Right atrium auricular region (tissue), 2 donors: Measurements from ENCODE around the gene DYSF. TPM values are rescaled to one million over a fixed set of nuclear protein-coding genes. Genes with fewer than 3 reads are reported as not detected.

ENCODE experiments used
- DNase-seq: peaks from one replicate; pipeline ENCODE4 v3.0.0-alpha.2; 2019; ENCODE audit warnings: low spot score
- H3K27ac ChIP-seq, 2 donors: fragments of 200-600 bp; sonication (generic); 1 replicate in 1 of 2; 2 replicates in 1 of 2; pipeline ENCODE4 v1.5.1; 2016 to 2019
- H3K27me3 ChIP-seq, 2 donors: fragments of 200-600 bp; sonication (generic); one replicate each; pipeline versions ENCODE4 v1.5.1 to v1.6.0; 2017 to 2019
- H3K36me3 ChIP-seq: fragments of 200-600 bp; sonication (generic); one replicate; pipeline ENCODE4 v1.5.1; 2016
- H3K4me1 ChIP-seq, 2 donors: fragments of 200-600 bp; sonication (generic); one replicate each; pipeline versions ENCODE4 v1.5.1 to v1.6.0; 2017 to 2019
- H3K4me3 ChIP-seq, 2 donors: fragments of 200-600 bp; sonication (generic); 1 replicate in 1 of 2; 2 replicates in 1 of 2; pipeline ENCODE4 v1.5.1; 2017 to 2019; ENCODE audit warnings: mild to moderate bottlenecking in 1 of 2, moderate library complexity in 1 of 2
- H3K9me3 ChIP-seq, 2 donors: fragments of 200-600 bp; sonication (generic); one replicate each; pipeline ENCODE4 v1.5.1; 2019
- total RNA-seq, 2 donors: library from RNA; depleted of rRNA; stranded (reverse); fragments of >200 nt; gene quantifications; one replicate each; pipeline ENCODE4 v1.1.0, GENCODE V29; 2016
- TF ChIP-seq, protein P1 (sequence below), 2 donors: fragments of 200-600 bp; sonication (generic); IDR thresholded peaks; one replicate each; pipeline ENCODE4 v1.5.1; 2019; ENCODE audit warnings: antibody characterized with exemption in 2 of 2

The DYSF gene
- total RNA-seq, 2 donors from 2014 or later: 31.3 to 52.1 TPM

DNA sequence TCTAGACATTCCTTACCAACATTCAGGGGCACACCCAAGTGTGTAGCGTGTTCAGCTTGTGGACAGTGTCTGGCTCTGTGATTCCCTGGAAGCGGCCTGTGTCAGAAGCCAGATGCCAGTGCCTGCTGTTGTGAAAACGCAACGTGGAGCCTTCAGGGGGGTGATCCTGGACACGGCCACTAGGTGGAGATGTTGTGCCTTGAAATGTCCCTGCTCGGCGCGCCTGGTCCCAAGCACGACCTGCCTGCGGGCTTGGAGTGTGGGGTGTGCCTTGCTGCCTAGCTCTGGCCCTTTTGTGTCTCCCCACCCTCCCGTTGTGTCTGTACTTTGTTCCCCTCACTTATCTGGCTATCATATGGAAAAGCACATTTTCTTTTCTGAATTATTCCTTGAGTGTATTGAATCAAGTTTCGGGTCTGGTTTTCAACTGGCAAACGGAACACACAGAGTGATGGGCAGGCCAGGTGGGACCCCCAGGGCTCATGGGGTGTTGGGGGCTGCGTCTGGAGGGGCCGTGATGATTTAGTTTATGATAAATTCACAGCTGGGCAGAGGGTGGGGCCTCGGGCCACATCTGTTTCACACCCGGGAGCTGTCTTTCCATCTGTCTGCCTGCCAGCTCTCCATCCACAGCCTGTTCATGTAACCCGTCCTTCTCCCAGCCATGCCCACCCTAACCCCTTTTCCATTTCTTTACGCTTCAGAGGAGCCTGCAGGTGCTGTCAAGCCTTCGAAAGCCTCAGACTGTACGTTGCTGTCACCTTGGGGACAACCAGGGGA is 95.5 kb downstream of the DYSF start:
- Histone ChIP-seq H3K27me3 (no peaks in the 10 kb centered on the region), H3K36me3 (peaks cover 12% of the 10 kb centered on the region), H3K27ac (no peak overlapping the region), H3K9me3 (no peaks in the 10 kb centered on the region), H3K4me3 (no peak overlapping the region), H3K4me1 (peaks cover 0 to 13% of the 10 kb centered on the region in 2 donors)
- TF ChIP-seq, protein P1, sequence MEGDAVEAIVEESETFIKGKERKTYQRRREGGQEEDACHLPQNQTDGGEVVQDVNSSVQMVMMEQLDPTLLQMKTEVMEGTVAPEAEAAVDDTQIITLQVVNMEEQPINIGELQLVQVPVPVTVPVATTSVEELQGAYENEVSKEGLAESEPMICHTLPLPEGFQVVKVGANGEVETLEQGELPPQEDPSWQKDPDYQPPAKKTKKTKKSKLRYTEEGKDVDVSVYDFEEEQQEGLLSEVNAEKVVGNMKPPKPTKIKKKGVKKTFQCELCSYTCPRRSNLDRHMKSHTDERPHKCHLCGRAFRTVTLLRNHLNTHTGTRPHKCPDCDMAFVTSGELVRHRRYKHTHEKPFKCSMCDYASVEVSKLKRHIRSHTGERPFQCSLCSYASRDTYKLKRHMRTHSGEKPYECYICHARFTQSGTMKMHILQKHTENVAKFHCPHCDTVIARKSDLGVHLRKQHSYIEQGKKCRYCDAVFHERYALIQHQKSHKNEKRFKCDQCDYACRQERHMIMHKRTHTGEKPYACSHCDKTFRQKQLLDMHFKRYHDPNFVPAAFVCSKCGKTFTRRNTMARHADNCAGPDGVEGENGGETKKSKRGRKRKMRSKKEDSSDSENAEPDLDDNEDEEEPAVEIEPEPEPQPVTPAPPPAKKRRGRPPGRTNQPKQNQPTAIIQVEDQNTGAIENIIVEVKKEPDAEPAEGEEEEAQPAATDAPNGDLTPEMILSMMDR (IDR thresholded peaks at IDR 0.05): peak; percentile 72 to 91
- DNase-seq: peak; percentile 84

DNA sequence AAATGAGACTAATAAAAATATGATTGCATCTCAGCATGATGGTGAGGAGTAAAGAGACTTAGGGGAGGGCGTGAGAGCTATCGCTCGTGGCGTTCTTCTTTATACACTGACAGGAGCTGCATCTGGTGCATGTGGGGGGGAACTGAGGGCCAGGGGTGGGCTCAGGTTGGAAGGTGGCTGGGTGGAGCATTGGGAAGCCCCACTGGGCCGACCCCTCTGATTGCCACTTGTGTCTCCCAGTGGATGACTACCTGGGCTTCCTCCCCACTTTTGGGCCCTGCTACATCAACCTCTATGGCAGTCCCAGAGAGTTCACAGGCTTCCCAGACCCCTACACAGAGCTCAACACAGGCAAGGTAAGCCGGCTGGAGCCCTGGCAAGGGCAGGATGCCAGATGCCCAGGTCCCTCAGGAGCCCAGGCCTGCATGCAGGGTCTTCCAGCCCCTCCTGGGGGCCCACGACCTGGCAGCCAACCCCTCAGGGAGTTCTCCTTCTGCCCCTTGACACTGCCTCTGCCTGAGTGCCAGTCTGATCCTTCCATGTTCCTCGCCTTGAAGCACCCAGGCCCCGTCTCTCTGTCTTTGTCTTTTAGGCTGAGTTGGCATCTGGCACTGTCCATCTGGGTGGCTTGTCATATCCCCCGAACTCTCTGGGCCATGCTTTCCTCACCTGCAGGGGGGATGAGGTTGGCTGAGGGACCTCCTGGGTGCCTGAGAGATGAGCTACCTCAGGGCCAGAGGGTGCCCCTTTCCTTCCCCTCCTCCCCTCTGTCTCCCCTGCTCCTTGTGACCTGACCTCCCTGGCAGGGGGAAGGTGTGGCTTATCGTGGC is 97.7 kb downstream of the DYSF start:
- no peaks in the 10 kb centered on the region for H3K4me1 ChIP-seq
- H3K27me3 ChIP-seq: no peaks in the 10 kb centered on the region
- TF ChIP-seq, protein P1 (IDR thresholded peaks at IDR 0.05): no peak
- H3K4me3 ChIP-seq: no peak overlapping the region
- H3K27ac ChIP-seq: no peak overlapping the region
- H3K9me3 ChIP-seq: no peaks in the 10 kb centered on the region
- peaks cover 22% of the 10 kb centered on the region for H3K36me3 ChIP-seq
- no peak for DNase-seq

DNA sequence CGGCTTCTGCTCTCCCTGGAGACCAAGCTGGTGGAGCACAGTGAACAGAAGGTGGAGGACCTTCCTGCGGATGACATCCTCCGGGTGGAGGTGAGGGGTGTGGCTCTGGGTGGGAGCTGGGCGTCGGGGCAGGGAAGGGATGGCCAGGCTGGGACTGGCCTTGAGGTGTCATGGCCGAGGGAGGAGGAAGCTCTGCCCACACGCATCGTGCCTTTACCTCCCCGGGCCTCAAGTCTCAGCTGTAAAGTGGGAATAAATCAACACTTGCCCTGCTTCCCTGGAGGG is 98.2 kb downstream of the DYSF start:
- H3K4me3 ChIP-seq: no peak overlapping the region
- H3K27ac ChIP-seq: no peak overlapping the region
- H3K9me3 ChIP-seq: no peaks in the 10 kb centered on the region
- TF ChIP-seq, protein P1 (IDR thresholded peaks at IDR 0.05): no peak
- no peaks in the 10 kb centered on the region for H3K4me1 ChIP-seq
- peaks cover 23% of the 10 kb centered on the region for H3K36me3 ChIP-seq
- no peak for DNase-seq
- no peaks in the 10 kb centered on the region for H3K27me3 ChIP-seq

DNA sequence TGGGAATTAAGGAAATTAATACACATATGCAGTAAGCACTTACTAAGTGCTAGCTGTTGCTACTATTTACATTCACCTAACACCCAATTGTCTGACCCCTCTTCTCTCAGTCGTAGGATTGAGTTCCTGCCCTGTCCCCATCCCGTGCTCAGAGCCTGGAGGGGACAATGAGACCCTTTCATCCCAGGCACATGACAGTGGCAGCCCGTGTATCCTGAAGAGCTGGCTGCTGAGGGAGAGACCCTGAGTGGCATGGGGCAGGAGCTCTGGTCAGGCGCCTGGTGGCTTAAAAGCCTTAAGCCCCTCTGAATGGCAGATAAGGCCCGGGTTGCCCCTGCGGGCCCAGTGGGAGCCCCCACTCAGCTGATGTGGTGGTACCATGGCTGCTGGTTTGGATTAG is 99.0 kb downstream of the DYSF start:
- no peaks in the 10 kb centered on the region for H3K27me3 ChIP-seq
- H3K9me3 ChIP-seq: no peaks in the 10 kb centered on the region
- H3K36me3 ChIP-seq: peaks cover 23% of the 10 kb centered on the region
- no peak overlapping the region for H3K27ac ChIP-seq
- H3K4me3 ChIP-seq: no peak overlapping the region
- DNase-seq: no peak
- H3K4me1 ChIP-seq: no peaks in the 10 kb centered on the region
- TF ChIP-seq, protein P1 (IDR thresholded peaks at IDR 0.05): no peak

DNA sequence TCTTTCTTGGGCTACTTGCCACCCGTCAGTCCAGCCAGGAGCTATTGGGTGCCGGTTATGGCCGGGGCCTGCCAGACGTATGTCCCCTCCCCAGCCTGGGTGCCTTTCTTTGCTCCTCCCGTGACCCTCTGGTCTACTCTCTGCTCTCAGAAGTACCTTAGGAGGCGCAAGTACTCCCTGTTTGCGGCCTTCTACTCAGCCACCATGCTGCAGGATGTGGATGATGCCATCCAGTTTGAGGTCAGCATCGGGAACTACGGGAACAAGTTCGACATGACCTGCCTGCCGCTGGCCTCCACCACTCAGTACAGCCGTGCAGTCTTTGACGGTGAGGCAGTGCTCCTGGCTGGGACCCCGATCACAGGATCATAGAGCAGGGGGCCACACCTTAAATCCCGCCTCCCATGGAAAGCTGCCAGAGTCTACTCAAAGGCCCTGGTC is 99.5 kb downstream of the DYSF start:
- DNase-seq: no peak
- Histone ChIP-seq H3K27ac (no peak overlapping the region), H3K27me3 (no peaks in the 10 kb centered on the region), H3K9me3 (no peaks in the 10 kb centered on the region), H3K4me1 (no peaks in the 10 kb centered on the region), H3K4me3 (no peak overlapping the region), H3K36me3 (peaks cover 23% of the 10 kb centered on the region)
- TF ChIP-seq, protein P1 (IDR thresholded peaks at IDR 0.05): no peak
